ENCODE data around the gene DKK3. TPM values are rescaled to one million over a fixed set of nuclear protein-coding genes. Genes with fewer than 3 reads are reported as not detected.
A peak's percentile ranks its signal among the peaks of the same experiment; 100 is the strongest.

The DKK3 gene
- total RNA-seq, 1 donor from 2014 or later, result 8.4 TPM

DNA sequence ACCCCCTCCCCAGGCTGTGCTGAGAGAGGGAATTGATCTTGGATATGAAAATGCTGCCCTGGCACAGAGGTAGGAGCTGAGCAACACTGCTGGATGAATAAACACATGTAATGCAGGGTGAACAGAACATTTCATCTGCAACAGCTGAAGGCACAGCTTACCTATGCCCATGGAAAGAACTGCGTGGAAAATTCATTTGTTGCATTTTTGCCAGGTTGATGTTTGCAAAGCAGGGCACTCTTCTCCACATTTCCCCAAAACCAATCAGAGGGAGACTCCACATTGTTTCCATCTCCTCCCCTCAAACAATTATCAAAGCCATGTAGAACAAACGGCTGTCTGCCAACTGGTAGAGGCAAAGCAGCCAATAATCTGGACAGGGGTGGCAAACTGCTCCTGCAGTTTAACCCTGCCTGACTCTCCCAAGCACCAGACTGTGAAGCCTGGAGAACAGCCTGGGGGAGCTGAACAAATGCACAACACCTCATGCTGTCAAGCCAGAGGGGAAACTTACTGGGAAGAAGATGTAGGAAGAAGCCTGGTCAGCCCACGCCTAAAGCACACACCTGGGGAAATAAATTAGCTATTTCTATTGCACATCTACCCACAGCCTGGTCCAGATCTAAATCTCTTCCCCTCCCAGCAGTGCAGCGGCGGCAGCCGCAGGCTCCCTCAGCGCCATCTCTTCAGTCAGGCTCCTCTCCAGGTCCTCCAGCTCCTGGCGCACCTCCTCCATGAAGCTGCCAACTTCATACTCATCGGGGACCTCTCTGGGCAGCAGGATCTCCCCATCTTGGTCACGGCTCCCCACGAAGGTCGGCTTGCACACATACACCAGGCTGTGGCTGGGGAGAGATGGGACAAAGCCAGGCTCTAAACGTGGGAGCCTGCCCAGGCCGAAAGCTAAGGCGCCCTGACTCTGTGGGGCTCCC lies 44.3 kb downstream of the DKK3 start:
- H3K4me3 Mint-ChIP-seq (ENCODE audit: unreplicated experiment), result no peak overlapping the region
- H3K27me3 Mint-ChIP-seq (ENCODE audit: unreplicated experiment), result peaks cover 12% of the 10 kb centered on the region
- H3K27ac Mint-ChIP-seq (ENCODE audit: unreplicated experiment), result no peak overlapping the region
- TF ChIP-seq, protein P1, sequence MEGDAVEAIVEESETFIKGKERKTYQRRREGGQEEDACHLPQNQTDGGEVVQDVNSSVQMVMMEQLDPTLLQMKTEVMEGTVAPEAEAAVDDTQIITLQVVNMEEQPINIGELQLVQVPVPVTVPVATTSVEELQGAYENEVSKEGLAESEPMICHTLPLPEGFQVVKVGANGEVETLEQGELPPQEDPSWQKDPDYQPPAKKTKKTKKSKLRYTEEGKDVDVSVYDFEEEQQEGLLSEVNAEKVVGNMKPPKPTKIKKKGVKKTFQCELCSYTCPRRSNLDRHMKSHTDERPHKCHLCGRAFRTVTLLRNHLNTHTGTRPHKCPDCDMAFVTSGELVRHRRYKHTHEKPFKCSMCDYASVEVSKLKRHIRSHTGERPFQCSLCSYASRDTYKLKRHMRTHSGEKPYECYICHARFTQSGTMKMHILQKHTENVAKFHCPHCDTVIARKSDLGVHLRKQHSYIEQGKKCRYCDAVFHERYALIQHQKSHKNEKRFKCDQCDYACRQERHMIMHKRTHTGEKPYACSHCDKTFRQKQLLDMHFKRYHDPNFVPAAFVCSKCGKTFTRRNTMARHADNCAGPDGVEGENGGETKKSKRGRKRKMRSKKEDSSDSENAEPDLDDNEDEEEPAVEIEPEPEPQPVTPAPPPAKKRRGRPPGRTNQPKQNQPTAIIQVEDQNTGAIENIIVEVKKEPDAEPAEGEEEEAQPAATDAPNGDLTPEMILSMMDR (IDR thresholded peaks at IDR 0.05; ENCODE audit: unreplicated experiment), result no peak
- H3K36me3 Mint-ChIP-seq (ENCODE audit: low read depth, unreplicated experiment), result peaks cover 11% of the 10 kb centered on the region
- H3K4me1 Mint-ChIP-seq (ENCODE audit: unreplicated experiment), result peaks cover 18% of the 10 kb centered on the region
- H3K9me3 Mint-ChIP-seq (ENCODE audit: unreplicated experiment), result no peaks in the 10 kb centered on the region
- DNase-seq (ENCODE audit: low spot score), result no peak

DNA sequence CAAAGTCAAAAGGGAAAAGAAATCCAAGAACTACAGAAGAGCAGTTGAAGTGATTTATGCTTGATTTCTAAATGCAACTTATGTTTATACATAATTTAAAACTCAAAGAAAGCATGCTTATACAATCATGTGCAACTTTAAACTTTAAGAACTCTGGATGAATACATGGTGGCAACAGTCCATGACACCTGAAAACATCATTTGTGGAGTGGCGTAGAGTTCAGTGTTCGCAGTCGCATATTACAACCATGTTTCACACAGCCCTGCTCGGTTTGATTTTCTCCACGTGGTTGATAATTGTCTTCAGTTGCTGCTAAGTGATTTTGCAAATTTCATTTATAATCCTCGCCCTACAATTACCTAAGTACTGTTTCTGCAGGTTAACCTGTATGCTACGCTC lies 45.4 kb downstream of the DKK3 start:
- TF ChIP-seq, protein P1 (IDR thresholded peaks at IDR 0.05; ENCODE audit: unreplicated experiment), result no peak
- no peak overlapping the region for H3K4me3 Mint-ChIP-seq (ENCODE audit: unreplicated experiment)
- H3K9me3 Mint-ChIP-seq (ENCODE audit: unreplicated experiment), result no peaks in the 10 kb centered on the region
- peaks cover 18% of the 10 kb centered on the region for H3K4me1 Mint-ChIP-seq (ENCODE audit: unreplicated experiment)
- H3K27me3 Mint-ChIP-seq (ENCODE audit: unreplicated experiment), result peaks cover 12% of the 10 kb centered on the region
- H3K36me3 Mint-ChIP-seq (ENCODE audit: low read depth, unreplicated experiment), result peaks cover 11% of the 10 kb centered on the region
- no peak for DNase-seq (ENCODE audit: low spot score)
- H3K27ac Mint-ChIP-seq (ENCODE audit: unreplicated experiment), result no peak overlapping the region

DNA sequence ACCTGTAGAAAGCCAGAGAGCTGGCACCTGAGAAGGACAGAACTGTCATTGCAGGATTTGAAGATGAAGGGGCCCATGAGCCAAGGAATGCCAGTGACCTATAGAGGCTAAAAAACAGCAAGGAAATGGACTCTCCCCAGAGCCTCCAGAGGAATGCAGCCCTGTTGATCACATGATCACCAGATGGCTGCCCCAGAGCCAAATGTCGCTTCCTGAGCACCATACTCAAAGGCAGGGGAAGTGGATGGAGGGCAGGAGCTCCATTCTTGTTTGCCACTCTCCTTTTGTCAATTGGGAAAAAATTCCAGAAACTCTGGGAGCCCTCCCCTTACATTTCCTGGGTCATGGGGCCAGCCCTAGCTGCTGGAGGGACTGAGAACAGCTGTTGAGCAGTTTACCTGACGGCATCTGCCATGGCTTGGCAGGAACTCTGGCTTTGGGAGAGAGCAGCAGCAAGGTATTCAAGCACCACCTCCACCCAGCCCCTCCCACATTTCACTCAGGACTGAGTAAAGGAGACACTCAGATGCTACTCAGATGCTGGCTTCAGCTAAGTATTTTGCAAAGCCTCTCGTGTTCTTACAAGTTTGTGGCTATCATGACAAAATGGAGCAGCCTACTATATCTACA lies 46.9 kb downstream of the DKK3 start:
- Mint-ChIP-seq H3K27me3 (ENCODE audit: unreplicated experiment) (peaks cover 12% of the 10 kb centered on the region), H3K4me3 (ENCODE audit: unreplicated experiment) (no peak overlapping the region), H3K9me3 (ENCODE audit: unreplicated experiment) (no peaks in the 10 kb centered on the region), H3K4me1 (ENCODE audit: unreplicated experiment) (peaks cover 18% of the 10 kb centered on the region), H3K27ac (ENCODE audit: unreplicated experiment) (no peak overlapping the region), H3K36me3 (ENCODE audit: low read depth, unreplicated experiment) (peaks cover 14% of the 10 kb centered on the region)
- TF ChIP-seq, protein P1 (IDR thresholded peaks at IDR 0.05; ENCODE audit: unreplicated experiment), result no peak
- DNase-seq (ENCODE audit: low spot score), result no peak

DNA sequence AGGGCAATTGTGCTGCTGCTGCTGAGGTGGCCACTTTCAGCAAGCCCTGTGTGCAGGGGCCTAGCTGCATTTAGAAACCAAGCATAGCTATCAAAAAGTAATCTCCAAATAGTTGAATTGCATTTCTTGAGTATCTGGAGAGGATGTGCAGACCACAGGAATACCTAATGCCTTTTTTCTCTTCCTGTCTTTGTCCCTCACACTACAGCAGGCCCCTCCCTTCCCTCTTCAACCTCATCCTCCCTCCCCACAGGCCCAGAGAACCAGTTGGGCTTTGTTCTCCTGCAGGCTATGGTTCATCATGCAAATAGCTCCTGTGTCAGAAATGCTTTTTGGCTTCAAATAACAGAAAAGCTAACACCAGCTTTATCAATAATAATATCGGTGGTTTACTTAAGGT lies 47.7 kb downstream of the DKK3 start:
- no peak for DNase-seq (ENCODE audit: low spot score)
- TF ChIP-seq, protein P1 (IDR thresholded peaks at IDR 0.05; ENCODE audit: unreplicated experiment), result no peak
- peaks cover 18% of the 10 kb centered on the region for H3K4me1 Mint-ChIP-seq (ENCODE audit: unreplicated experiment)
- no peaks in the 10 kb centered on the region for H3K9me3 Mint-ChIP-seq (ENCODE audit: unreplicated experiment)
- no peak overlapping the region for H3K4me3 Mint-ChIP-seq (ENCODE audit: unreplicated experiment)
- H3K27me3 Mint-ChIP-seq (ENCODE audit: unreplicated experiment), result peaks cover 7% of the 10 kb centered on the region
- peaks cover 12% of the 10 kb centered on the region for H3K36me3 Mint-ChIP-seq (ENCODE audit: low read depth, unreplicated experiment)
- peak overlapping the region; percentile 75 for H3K27ac Mint-ChIP-seq (ENCODE audit: unreplicated experiment)

DNA sequence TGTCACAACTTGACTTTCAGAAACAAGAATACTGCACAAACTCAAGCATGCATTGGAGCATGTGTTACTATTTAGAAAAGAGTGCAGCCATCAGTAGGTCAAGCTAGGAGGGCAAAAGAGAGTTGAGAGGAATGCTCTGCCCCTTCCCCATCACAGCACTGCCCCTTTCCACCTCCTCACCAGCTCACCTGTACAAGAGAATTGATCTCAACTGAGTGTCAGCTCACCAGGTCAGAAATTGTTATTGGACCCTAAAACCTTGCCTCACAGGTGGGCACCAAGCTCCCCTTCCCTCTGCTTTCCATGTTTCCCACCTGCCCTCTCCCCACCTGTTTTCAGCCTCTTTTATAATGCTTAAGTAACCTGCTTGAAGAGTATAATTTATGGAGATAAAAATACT lies 48.8 kb downstream of the DKK3 start:
- Mint-ChIP-seq H3K27ac (ENCODE audit: unreplicated experiment) (no peak overlapping the region), H3K36me3 (ENCODE audit: low read depth, unreplicated experiment) (peaks cover 13% of the 10 kb centered on the region), H3K9me3 (ENCODE audit: unreplicated experiment) (no peaks in the 10 kb centered on the region), H3K4me3 (ENCODE audit: unreplicated experiment) (no peak overlapping the region), H3K4me1 (ENCODE audit: unreplicated experiment) (peaks cover 18% of the 10 kb centered on the region), H3K27me3 (ENCODE audit: unreplicated experiment) (peaks cover 7% of the 10 kb centered on the region)
- TF ChIP-seq, protein P1 (IDR thresholded peaks at IDR 0.05; ENCODE audit: unreplicated experiment), result no peak
- no peak for DNase-seq (ENCODE audit: low spot score)

Measured in endothelial cell (in vitro differentiated cells).